Endothelial cell of umbilical vein (primary cell): ENCODE results near the gene UGT8. TPM values are rescaled to one million over a fixed set of nuclear protein-coding genes. Genes with fewer than 3 reads are reported as not detected.

Experiments used
- BruUV-seq: library from RNA; stranded (reverse); fragments of 400-500 nt; replicated peaks from 2 replicates; lab custom pipeline; 2021; lab: Mats Ljungman, UMichigan
- CTCF ChIA-PET: fragments of 300-600, 350-600 bp; sonication (Branson Sonifier 250); formaldehyde crosslinking; loops from one replicate; lab custom pipeline; 2021; ENCODE audit warnings: antibody characterized with exemption, inconsistent platforms; lab: Charles Lee
- POLR2A ChIA-PET: fragments of 300-600, 350-600 bp; sonication (Branson Sonifier 250); formaldehyde crosslinking; loops from one replicate; lab custom pipeline; 2021; ENCODE audit warnings: antibody characterized with exemption, inconsistent platforms; lab: Charles Lee
- DNase-seq: peaks from one replicate; pipeline ENCODE4 v3.0.0-alpha.2; 2011; ENCODE audit warnings: low read depth, low spot score
- FAIRE-seq: peaks from 2 replicates; lab custom pipeline; 2011; peaks lifted over from hg19 to GRCh38; lab: Jason Lieb, UNC
- H2AFZ ChIP-seq: 2 replicates; pipeline ENCODE4 v1.6.0; 2012; ENCODE audit warnings: low read depth, low read length, control low read depth, inconsistent platforms
- H3K27ac ChIP-seq: 2 replicates; pipeline ENCODE4 v1.5.1; 2011; ENCODE audit warnings: low read depth, mild to moderate bottlenecking, control low read depth, low read length, moderate library complexity; ENCODE audit not compliant: insufficient read depth
- H3K27me3 ChIP-seq, 2 experiments: 2 replicates each; pipeline versions ENCODE4 v1.6.0 to v1.6.1; 2011; ENCODE audit warnings: low read length in 2 of 2, mixed read lengths in 1 of 2; ENCODE audit not compliant: control insufficient read depth in 2 of 2, insufficient read depth in 2 of 2
- H3K36me3 ChIP-seq, 2 experiments: 2 replicates in 1 of 2; 3 replicates in 1 of 2; pipeline ENCODE4 v1.5.1; 2011; ENCODE audit warnings: low read length in 2 of 2, mild to moderate bottlenecking in 1 of 2, moderate library complexity in 1 of 2; ENCODE audit not compliant: control insufficient read depth in 2 of 2, insufficient read depth in 2 of 2; ENCODE audit errors: extremely low read depth in 1 of 2
- H3K4me1 ChIP-seq: 3 replicates; pipeline ENCODE4 v1.5.1; 2011; ENCODE audit warnings: mild to moderate bottlenecking, low read length; ENCODE audit not compliant: control insufficient read depth, insufficient read depth; ENCODE audit errors: extremely low read depth
- H3K4me2 ChIP-seq: 2 replicates; pipeline ENCODE4 v1.6.1; 2011; ENCODE audit warnings: low read length, control low read depth, mixed read lengths; ENCODE audit not compliant: insufficient read depth
- H3K4me3 ChIP-seq, 3 experiments: fragments of 200-600 bp in 1 of 3; sonication (generic), shearing (Covaris generic) in 1 of 3; replicated peaks in 1 of 3; 2 replicates each; pipeline ENCODE4 v1.5.1; 2011 to 2016; ENCODE audit warnings: control low read depth in 3 of 3, low read length in 3 of 3, mild to moderate bottlenecking in 2 of 3, inconsistent platforms in 1 of 3, low read depth in 1 of 3, moderate library complexity in 1 of 3; ENCODE audit not compliant: insufficient read depth in 1 of 3
- H3K79me2 ChIP-seq: 2 replicates; pipeline ENCODE4 v1.6.0; 2012; ENCODE audit warnings: low read length, inconsistent platforms; ENCODE audit not compliant: control insufficient read depth, insufficient read depth
- H3K9ac ChIP-seq: replicated peaks from 2 replicates; pipeline ENCODE3; 2011; ENCODE audit warnings: low read length, control low read depth; ENCODE audit not compliant: insufficient read depth; ENCODE audit errors: extremely low read depth
- H3K9me1 ChIP-seq: replicated peaks from 3 replicates; pipeline ENCODE4 v1.6.0; 2011; ENCODE audit warnings: mild to moderate bottlenecking, low read length; ENCODE audit not compliant: control insufficient read depth, insufficient read depth; ENCODE audit errors: extremely low read depth
- H3K9me3 ChIP-seq: replicated peaks from 2 replicates; pipeline ENCODE4 v1.5.1; 2012; ENCODE audit warnings: low read length, inconsistent platforms; ENCODE audit not compliant: control insufficient read depth, insufficient read depth
- H4K20me1 ChIP-seq: replicated peaks from 2 replicates; pipeline ENCODE3; 2011; ENCODE audit warnings: mild to moderate bottlenecking, low read length; ENCODE audit not compliant: control insufficient read depth, insufficient read depth; ENCODE audit errors: extremely low read depth
- CTCF ChIP-seq, 2 donors: IDR thresholded peaks; 1 replicate in 1 of 2; 2 replicates in 1 of 2; pipeline ENCODE4 v1.5.1; 2011; ENCODE audit warnings: low read length in 2 of 2, mild to moderate bottlenecking in 2 of 2, moderate library complexity in 2 of 2, control low read depth in 1 of 2, inconsistent platforms in 1 of 2, low read depth in 1 of 2; ENCODE audit not compliant: insufficient read depth in 1 of 2; ENCODE audit errors: extremely low read depth in 1 of 2
- EZH2 ChIP-seq: IDR thresholded peaks from 2 replicates; pipeline ENCODE4 v1.6.1; 2012; ENCODE audit warnings: borderline replicate concordance, low read depth, mild to moderate bottlenecking, moderate library complexity, low read length, inconsistent platforms; ENCODE audit not compliant: severe bottlenecking
- FOS ChIP-seq: IDR thresholded peaks from 2 replicates; pipeline ENCODE4 v1.6.1; 2011; ENCODE audit warnings: mild to moderate bottlenecking, low read length, moderate library complexity, borderline replicate concordance; ENCODE audit not compliant: insufficient read depth
- GATA2 ChIP-seq: IDR thresholded peaks from 2 replicates; pipeline ENCODE4 v1.7.0; 2011; ENCODE audit warnings: low read depth, mild to moderate bottlenecking, moderate library complexity, mixed read lengths, low read length; ENCODE audit not compliant: insufficient read length, insufficient read depth
- JUN ChIP-seq: IDR thresholded peaks from 2 replicates; pipeline ENCODE4 v1.6.1; 2011; ENCODE audit warnings: borderline replicate concordance, low read depth; ENCODE audit not compliant: insufficient read length, insufficient read depth
- MAX ChIP-seq: IDR thresholded peaks from 2 replicates; pipeline ENCODE4 v1.6.1; 2011; ENCODE audit not compliant: insufficient read depth, insufficient read length
- MYC ChIP-seq: IDR thresholded peaks from one replicate; pipeline ENCODE4 v1.6.1; 2011; ENCODE audit warnings: mild to moderate bottlenecking, low read depth, low read length
- POLR2A ChIP-seq: IDR thresholded peaks from 2 replicates; pipeline ENCODE4 v1.6.1; 2012; ENCODE audit warnings: low read depth, mild to moderate bottlenecking, control low read depth, low read length
- POLR2AphosphoS5 ChIP-seq: IDR thresholded peaks from 2 replicates; pipeline ENCODE4 v1.6.1; 2012; ENCODE audit warnings: low read depth, mild to moderate bottlenecking, control low read depth, low read length, moderate library complexity; ENCODE audit not compliant: insufficient read depth
- dilution Hi-C: fragments of 300-500 bp; cut with MboI; formaldehyde crosslinking; loops from one replicate; pipeline ENCODE4 v1.15.0; 2019; ENCODE audit warnings: low sequenced_read_pairs; ENCODE audit not compliant: extremely low pct_ligation_motif_present
- intact Hi-C: fragments of 100-400 bp; cut with micrococcal nuclease; formaldehyde crosslinking; loops from one replicate; pipeline ENCODE4 v1.10.0; 2022
- polyA plus RNA-seq, 4 experiments: library from polyadenylated mRNA; depleted of rRNA in 3 of 4; stranded (reverse) in 3 of 4; unstranded in 1 of 4; fragments of >200 nt; gene quantifications; 2 replicates each; pipeline versions ENCODE4 v1.2.1 to v1.2.3, GENCODE V29; 2011 to 2012; ENCODE audit warnings: missing spikeins in 1 of 4
- total RNA-seq: library from RNA; stranded (reverse); gene quantifications from 2 replicates; pipeline ENCODE4 v1.2.3, GENCODE V29; 2021

Gene UGT8
- total and polyA plus RNA-seq, 2 donors (not counting 3 experiments of a cell fraction or from before 2014, with no cell fraction given): 0.11 TPM; not detected in 1

DNA sequence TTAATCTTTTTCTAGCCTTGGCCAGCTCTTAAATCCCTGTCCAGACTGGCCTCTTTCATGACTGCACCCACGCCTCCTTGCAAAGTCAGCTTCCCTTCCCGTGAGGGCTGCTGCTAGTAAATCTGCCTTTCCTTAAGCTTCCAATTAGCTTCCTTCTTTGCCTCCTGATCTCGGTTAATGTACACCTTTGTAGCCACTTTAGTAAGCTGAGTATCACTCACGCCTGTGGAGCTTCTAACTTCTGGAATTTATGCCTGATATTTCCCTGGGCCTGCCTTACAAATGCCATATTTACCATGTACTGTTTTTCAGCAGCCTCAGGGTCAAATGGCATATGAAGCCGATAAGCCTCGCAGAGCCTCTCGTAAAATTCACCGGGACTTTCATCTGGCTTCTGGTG, 5.1 kb upstream of the UGT8 start:
- POLR2A ChIA-PET: no interaction called here
- no peak overlapping the region for H3K4me3 ChIP-seq
- dilution Hi-C loops (no loop called here), intact Hi-C loops (no loop called here)
- no peak overlapping the region for H3K27ac ChIP-seq
- H3K4me2 ChIP-seq: no peak overlapping the region
- H4K20me1 ChIP-seq: no peaks in the 10 kb centered on the region
- no peak overlapping the region for H2AFZ ChIP-seq
- peaks cover 3% of the 10 kb centered on the region for H3K4me1 ChIP-seq
- no peaks in the 10 kb centered on the region for H3K79me2 ChIP-seq
- CTCF ChIA-PET: no interaction called here
- H3K9me1 ChIP-seq: no peaks in the 10 kb centered on the region
- BruUV-seq: no TSS peak
- DNase-seq (no peak), FAIRE-seq (no peak)
- no peaks in the 10 kb centered on the region for H3K36me3 ChIP-seq
- H3K9me3 ChIP-seq: no peaks in the 10 kb centered on the region
- TF ChIP-seq JUN: no peak
- no peak for TF ChIP-seq FOS
- TF ChIP-seq CTCF (IDR thresholded peaks at IDR 0.05; ENCODE audit: extremely low read depth in 1 of 2, insufficient read depth in 1 of 2, low read depth in 1 of 2, low read length in 2 of 2): no peak
- TF ChIP-seq POLR2AphosphoS5: no peak
- TF ChIP-seq MYC: no peak
- no peak for TF ChIP-seq GATA2
- TF ChIP-seq MAX: no peak
- TF ChIP-seq POLR2A: no peak
- TF ChIP-seq EZH2: no peak
- no peak overlapping the region for H3K9ac ChIP-seq
- peaks cover 6 to 19% of the 10 kb centered on the region in 2 experiments for H3K27me3 ChIP-seq
